ENCODE data around the gene RBFA. TPM values are rescaled to one million over a fixed set of nuclear protein-coding genes. Genes with fewer than 3 reads are reported as not detected.

The RBFA gene
- polyA plus RNA-seq, 3 donors, result 4.0 to 14.7 (median 5.7) TPM

DNA sequence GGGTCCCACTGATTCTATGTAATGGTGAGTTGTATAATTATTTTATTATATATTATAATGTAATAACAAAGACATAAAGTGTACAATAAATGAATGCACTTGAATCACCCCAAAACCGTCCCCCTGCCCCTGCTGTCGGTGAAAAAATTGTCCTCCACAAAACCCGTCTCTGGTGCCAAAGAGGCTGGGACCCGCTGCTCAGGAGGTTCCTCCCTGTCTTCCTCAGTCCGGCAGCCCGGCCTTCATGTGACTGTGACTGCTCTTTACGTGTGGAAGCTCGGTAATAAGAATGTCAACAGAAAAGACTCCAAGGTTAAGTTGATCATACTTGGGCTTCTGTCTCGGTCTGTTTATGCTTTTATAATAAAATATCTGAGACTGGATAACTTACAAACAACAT lies 42.1 kb downstream of the RBFA start:
- WGBS (ENCODE audit: insufficient coverage), result 95% methylated on average over 3 of the region's 9 CpGs
- no peaks in the 10 kb centered on the region for H3K36me3 Mint-ChIP-seq

DNA sequence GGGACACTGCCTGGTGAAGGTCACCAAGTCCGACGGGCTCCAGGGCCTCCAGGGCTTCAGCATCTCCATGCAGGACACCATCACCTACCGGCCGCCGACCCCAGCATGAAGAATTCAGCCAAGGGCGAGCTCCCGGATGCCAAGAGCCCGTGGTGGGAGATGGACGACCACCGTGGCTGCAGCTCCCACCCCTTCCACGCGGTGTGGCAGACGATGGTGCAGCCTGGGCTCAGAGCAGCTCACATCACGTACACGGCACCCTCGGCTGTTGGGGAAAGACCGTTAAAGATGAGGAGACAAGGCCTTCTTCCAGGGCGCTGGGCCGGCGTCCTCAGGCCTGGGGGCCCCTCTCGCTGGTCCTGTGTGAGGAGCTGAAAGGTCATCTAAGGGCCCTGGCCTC lies 43.6 kb downstream of the RBFA start:
- H4K20me1 ChIP-seq (ENCODE audit: insufficient read depth, low read length), result no peaks in the 10 kb centered on the region
- no peak overlapping the region for H3K4me3 ChIP-seq (replicated peaks in 1 of 3; ENCODE audit: low read depth in 2 of 3, low read length in 3 of 3)
- WGBS (ENCODE audit: insufficient coverage), result 96% methylated on average over 12 of the region's 21 CpGs
- H2AFZ ChIP-seq (ENCODE audit: insufficient read depth, low read depth, low read length, poor library complexity, severe bottlenecking), result no peak overlapping the region
- H3K79me2 ChIP-seq (ENCODE audit: insufficient read depth, low read length), result no peaks in the 10 kb centered on the region
- H3K4me1 ChIP-seq (ENCODE audit: control insufficient read depth in 1 of 2, insufficient read depth in 2 of 2, low read length in 2 of 2), result no peaks in the 10 kb centered on the region
- intact Hi-C loops (cut with micrococcal nuclease), result no loop called here
- Mint-ChIP-seq H3K27me3 (ENCODE audit: low read depth in 3 of 3) (peaks cover 0 to 2% (median 2%) of the 10 kb centered on the region in 3 donors), H3K27ac (no peak overlapping the region), H3K9me3 (peaks cover 11 to 51% (median 33%) of the 10 kb centered on the region in 7 donors), H3K4me1 (peaks cover 1% of the 10 kb centered on the region), H3K36me3 (no peaks in the 10 kb centered on the region), H3K4me3 (no peak overlapping the region)
- H3K9ac ChIP-seq (ENCODE audit: insufficient read depth, low read length, poor library complexity, severe bottlenecking), result no peak overlapping the region
- H3K4me2 ChIP-seq (replicated peaks; ENCODE audit: extremely low read depth, low read length, poor library complexity, severe bottlenecking), result no peak overlapping the region
- no peak overlapping the region for H3K27ac ChIP-seq (ENCODE audit: low read depth in 1 of 2, low read length in 2 of 2)
- H3K36me3 ChIP-seq (replicated peaks in 1 of 2; ENCODE audit: control insufficient read depth in 1 of 2, insufficient read depth in 2 of 2, low read length in 2 of 2), result no peaks in the 10 kb centered on the region
- H3K9me3 ChIP-seq (replicated peaks in 1 of 2; ENCODE audit: control insufficient read depth in 1 of 2, insufficient read depth in 1 of 2, low read length in 2 of 2), result peaks cover 3 to 54% of the 10 kb centered on the region in 2 donors
- DNase-seq, result no peak
- no peaks in the 10 kb centered on the region for H3K27me3 ChIP-seq (ENCODE audit: control insufficient read depth in 2 of 2, insufficient read depth in 2 of 2, low read length in 2 of 2)
- TF ChIP-seq, protein P1, sequence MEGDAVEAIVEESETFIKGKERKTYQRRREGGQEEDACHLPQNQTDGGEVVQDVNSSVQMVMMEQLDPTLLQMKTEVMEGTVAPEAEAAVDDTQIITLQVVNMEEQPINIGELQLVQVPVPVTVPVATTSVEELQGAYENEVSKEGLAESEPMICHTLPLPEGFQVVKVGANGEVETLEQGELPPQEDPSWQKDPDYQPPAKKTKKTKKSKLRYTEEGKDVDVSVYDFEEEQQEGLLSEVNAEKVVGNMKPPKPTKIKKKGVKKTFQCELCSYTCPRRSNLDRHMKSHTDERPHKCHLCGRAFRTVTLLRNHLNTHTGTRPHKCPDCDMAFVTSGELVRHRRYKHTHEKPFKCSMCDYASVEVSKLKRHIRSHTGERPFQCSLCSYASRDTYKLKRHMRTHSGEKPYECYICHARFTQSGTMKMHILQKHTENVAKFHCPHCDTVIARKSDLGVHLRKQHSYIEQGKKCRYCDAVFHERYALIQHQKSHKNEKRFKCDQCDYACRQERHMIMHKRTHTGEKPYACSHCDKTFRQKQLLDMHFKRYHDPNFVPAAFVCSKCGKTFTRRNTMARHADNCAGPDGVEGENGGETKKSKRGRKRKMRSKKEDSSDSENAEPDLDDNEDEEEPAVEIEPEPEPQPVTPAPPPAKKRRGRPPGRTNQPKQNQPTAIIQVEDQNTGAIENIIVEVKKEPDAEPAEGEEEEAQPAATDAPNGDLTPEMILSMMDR (IDR thresholded peaks at IDR 0.05), result no peak

More for the DNA sequence above, 42.1 kb downstream of the RBFA start:
- Mint-ChIP-seq H3K27ac (no peak overlapping the region), H3K9me3 (peaks cover 11 to 44% (median 25%) of the 10 kb centered on the region in 7 donors), H3K27me3 (ENCODE audit: low read depth in 3 of 3) (peaks cover 0 to 2% (median 0%) of the 10 kb centered on the region in 3 donors), H3K4me3 (no peak overlapping the region), H3K4me1 (peaks cover 1% of the 10 kb centered on the region)
- DNase-seq, result no peak
- no peaks in the 10 kb centered on the region for H3K36me3 ChIP-seq (replicated peaks in 1 of 2; ENCODE audit: control insufficient read depth in 1 of 2, insufficient read depth in 2 of 2, low read length in 2 of 2)
- H3K4me1 ChIP-seq (ENCODE audit: control insufficient read depth in 1 of 2, insufficient read depth in 2 of 2, low read length in 2 of 2), result no peaks in the 10 kb centered on the region
- no peak overlapping the region for H3K4me2 ChIP-seq (replicated peaks; ENCODE audit: extremely low read depth, low read length, poor library complexity, severe bottlenecking)
- no peak overlapping the region for H2AFZ ChIP-seq (ENCODE audit: insufficient read depth, low read depth, low read length, poor library complexity, severe bottlenecking)
- TF ChIP-seq, protein P1 (IDR thresholded peaks at IDR 0.05), result no peak
- H3K27ac ChIP-seq (ENCODE audit: low read depth in 1 of 2, low read length in 2 of 2), result no peak overlapping the region
- no peaks in the 10 kb centered on the region for H3K79me2 ChIP-seq (ENCODE audit: insufficient read depth, low read length)
- no peak overlapping the region for H3K9ac ChIP-seq (ENCODE audit: insufficient read depth, low read length, poor library complexity, severe bottlenecking)
- intact Hi-C loops (cut with micrococcal nuclease), result no loop called here
- peaks cover 3 to 50% of the 10 kb centered on the region in 2 donors for H3K9me3 ChIP-seq (replicated peaks in 1 of 2; ENCODE audit: control insufficient read depth in 1 of 2, insufficient read depth in 1 of 2, low read length in 2 of 2)
- H4K20me1 ChIP-seq (ENCODE audit: insufficient read depth, low read length), result no peaks in the 10 kb centered on the region
- H3K27me3 ChIP-seq (ENCODE audit: control insufficient read depth in 2 of 2, insufficient read depth in 2 of 2, low read length in 2 of 2), result no peaks in the 10 kb centered on the region
- H3K4me3 ChIP-seq (replicated peaks in 1 of 3; ENCODE audit: low read depth in 2 of 3, low read length in 3 of 3), result no peak overlapping the region

Other genes starting within 250 kb of the RBFA start
- under 1 TPM in 1 of 3 donors, not detected in 2; 0.04 TPM for gene KCNG2, start 236.5 kb upstream of the RBFA start, polyA plus RNA-seq
- 10 to 100 TPM; 26.8 to 42.6 (median 33.8) TPM for gene SLC66A2, start 82.8 kb upstream of the RBFA start, polyA plus RNA-seq
- gene HSBP1L1, start 69.8 kb upstream of the RBFA start, polyA plus RNA-seq, result 10 to 100 TPM in 2 of 3 donors, 1 to 10 TPM in 1; 2.5 to 13.2 (median 10.8) TPM
- 100 to 1,000 TPM in 2 of 3 donors, 10 to 100 TPM in 1; 34.5 to 192 (median 150) TPM for gene TXNL4A, start 45.9 kb upstream of the RBFA start, polyA plus RNA-seq
- gene ADNP2, start 74.8 kb downstream of the RBFA start, polyA plus RNA-seq, result 1 to 10 TPM; 3.0 to 5.6 (median 3.6) TPM
- not detected for gene PARD6G, start 213.1 kb downstream of the RBFA start, polyA plus RNA-seq